ENCODE results near the gene PGP. TPM values are rescaled to one million over a fixed set of nuclear protein-coding genes. Genes with fewer than 3 reads are reported as not detected.
"Not testable (repeated sequence)": the region's sequence is repeated elsewhere in the genome, so short reads cannot be mapped to it uniquely, and the experiment has no call there.

PGP gene, protein sequence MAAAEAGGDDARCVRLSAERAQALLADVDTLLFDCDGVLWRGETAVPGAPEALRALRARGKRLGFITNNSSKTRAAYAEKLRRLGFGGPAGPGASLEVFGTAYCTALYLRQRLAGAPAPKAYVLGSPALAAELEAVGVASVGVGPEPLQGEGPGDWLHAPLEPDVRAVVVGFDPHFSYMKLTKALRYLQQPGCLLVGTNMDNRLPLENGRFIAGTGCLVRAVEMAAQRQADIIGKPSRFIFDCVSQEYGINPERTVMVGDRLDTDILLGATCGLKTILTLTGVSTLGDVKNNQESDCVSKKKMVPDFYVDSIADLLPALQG
- 10 to 100 TPM; 12.8 to 17.8 (median 15.1) TPM for total RNA-seq (2021; fragmentation: NEBNext Ultra II Directional; extraction: Animal tissue kit (Norgen Biotek cat#: 25700))
- long read RNA-seq, transcript PGP-201 (2 exons, 2,727 nt), result major isoform, 20 of 22 reads
- long read RNA-seq, partial matches to known transcripts, result 0 of 22 reads
- long read RNA-seq, other reads (novel, unspliced or antisense), result 2 of 22 reads

GRCh38 chr16:2214719-2214968 is at the start of gene PGP:
TSS of gene PGP (minus strand) at chr16:2214840. CDS start at chr16:2214777, 63 bp downstream.
- DNase-seq, result no peak
- Mint-ChIP-seq H3K9me3 (no peaks in the 10 kb centered on the region), H3K4me1 (ENCODE audit: low read depth) (peaks cover 26% of the 10 kb centered on the region), H3K36me3 (ENCODE audit: low read depth) (no peaks in the 10 kb centered on the region; the same call in 1 of the 2 replicates), H3K27me3 (ENCODE audit: insufficient read depth) (peaks cover 8% of the 10 kb centered on the region), H3K27ac (peak within 1 kb of the TSS; percentile 95), H3K4me3 (peak within 1 kb of the TSS; percentile 92)
- TF ChIP-seq, protein P1, sequence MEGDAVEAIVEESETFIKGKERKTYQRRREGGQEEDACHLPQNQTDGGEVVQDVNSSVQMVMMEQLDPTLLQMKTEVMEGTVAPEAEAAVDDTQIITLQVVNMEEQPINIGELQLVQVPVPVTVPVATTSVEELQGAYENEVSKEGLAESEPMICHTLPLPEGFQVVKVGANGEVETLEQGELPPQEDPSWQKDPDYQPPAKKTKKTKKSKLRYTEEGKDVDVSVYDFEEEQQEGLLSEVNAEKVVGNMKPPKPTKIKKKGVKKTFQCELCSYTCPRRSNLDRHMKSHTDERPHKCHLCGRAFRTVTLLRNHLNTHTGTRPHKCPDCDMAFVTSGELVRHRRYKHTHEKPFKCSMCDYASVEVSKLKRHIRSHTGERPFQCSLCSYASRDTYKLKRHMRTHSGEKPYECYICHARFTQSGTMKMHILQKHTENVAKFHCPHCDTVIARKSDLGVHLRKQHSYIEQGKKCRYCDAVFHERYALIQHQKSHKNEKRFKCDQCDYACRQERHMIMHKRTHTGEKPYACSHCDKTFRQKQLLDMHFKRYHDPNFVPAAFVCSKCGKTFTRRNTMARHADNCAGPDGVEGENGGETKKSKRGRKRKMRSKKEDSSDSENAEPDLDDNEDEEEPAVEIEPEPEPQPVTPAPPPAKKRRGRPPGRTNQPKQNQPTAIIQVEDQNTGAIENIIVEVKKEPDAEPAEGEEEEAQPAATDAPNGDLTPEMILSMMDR (IDR thresholded peaks at IDR 0.05), result no peak

- not testable (repeated sequence) for H3K9me3 Mint-ChIP-seq; H3K4me3 Mint-ChIP-seq; DNase-seq; H3K27me3 Mint-ChIP-seq (ENCODE audit: insufficient read depth)
- Mint-ChIP-seq H3K4me1 (ENCODE audit: low read depth) (peaks cover 32% of the 10 kb centered on the region), H3K36me3 (ENCODE audit: low read depth) (peaks cover 41% of the 10 kb centered on the region), H3K27ac (peak overlapping the region; percentile 23; the same call in 1 of the 2 replicates)
Measured at GRCh38 chr16:2263026-2263425, 48.4 kb upstream of the PGP start.

DNA sequence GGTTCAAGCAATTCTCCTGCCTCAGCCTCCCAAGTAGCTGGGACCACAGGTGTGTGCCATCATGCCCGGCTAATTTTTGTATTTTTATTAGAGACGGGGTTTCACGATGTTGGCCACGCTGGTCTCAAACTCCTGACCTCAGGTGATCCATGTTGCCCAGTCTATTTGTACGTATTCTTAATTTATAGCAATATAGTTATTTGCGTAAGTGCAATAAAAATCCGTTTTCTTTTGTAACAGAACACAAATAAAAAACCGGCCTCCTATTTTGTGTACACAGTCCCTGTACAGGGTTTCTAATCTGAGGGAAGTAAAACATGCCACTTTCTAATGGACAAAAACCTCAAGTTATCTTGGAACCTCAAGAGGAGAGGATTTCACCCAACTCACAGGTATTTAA is 45.6 kb upstream of the PGP start:
- TF ChIP-seq, protein P1 (IDR thresholded peaks at IDR 0.05), result no peak
- no peaks in the 10 kb centered on the region for H3K9me3 Mint-ChIP-seq
- H3K27ac Mint-ChIP-seq, result no peak overlapping the region
- H3K27me3 Mint-ChIP-seq (ENCODE audit: insufficient read depth), result no peaks in the 10 kb centered on the region
- H3K36me3 Mint-ChIP-seq (ENCODE audit: low read depth), result peaks cover 46% of the 10 kb centered on the region
- H3K4me1 Mint-ChIP-seq (ENCODE audit: low read depth), result peaks cover 14% of the 10 kb centered on the region
- no peak overlapping the region for H3K4me3 Mint-ChIP-seq
- no peak for DNase-seq

DNA sequence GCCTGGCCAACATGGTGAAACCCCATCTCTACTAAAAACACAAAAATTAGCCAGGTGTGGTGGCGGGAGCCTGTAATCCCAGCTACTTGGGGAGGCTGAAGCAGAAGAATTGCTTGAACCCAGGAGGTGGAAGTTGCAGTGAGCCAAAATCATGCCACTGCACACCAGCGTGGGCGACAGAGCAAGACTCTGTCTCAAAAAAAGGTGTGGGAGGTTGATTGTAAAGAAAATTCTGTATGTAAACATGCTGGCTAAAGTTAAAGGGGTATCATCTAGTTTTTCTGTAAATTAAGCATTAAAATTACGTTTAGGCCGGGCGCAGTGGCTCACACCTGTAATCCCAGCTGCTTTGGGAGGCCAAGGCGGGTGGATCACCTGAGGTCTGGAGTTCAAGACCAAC is 43.9 kb upstream of the PGP start:
- not testable (repeated sequence) for H3K9me3 Mint-ChIP-seq; H3K27ac Mint-ChIP-seq; H3K27me3 Mint-ChIP-seq (ENCODE audit: insufficient read depth); DNase-seq; H3K4me3 Mint-ChIP-seq; H3K4me1 Mint-ChIP-seq (ENCODE audit: low read depth)
- H3K36me3 Mint-ChIP-seq (ENCODE audit: low read depth), result peaks cover 39% of the 10 kb centered on the region

DNA sequence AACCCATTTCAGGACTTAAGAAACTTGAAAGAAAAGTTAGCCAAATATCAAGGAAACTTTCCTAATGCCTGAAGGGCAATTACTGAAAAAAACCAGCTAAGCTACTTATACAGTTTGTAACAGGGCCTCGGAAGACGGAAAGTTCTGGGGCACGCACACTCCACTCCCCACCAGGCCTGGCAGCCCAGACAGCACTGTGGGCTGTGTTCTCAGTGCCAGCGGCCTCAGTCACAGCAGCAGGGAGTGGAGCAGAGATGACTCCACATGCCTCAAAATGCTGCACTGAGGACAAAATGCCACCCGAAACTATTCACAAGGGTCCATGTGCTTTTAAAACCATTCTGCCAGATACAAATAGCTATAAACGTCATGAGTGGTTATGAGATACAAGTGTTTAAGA is 43.1 kb upstream of the PGP start:
- Mint-ChIP-seq H3K36me3 (ENCODE audit: low read depth) (peaks cover 44% of the 10 kb centered on the region), H3K27me3 (ENCODE audit: insufficient read depth) (no peaks in the 10 kb centered on the region), H3K4me1 (ENCODE audit: low read depth) (peaks cover 8% of the 10 kb centered on the region), H3K27ac (no peak overlapping the region), H3K9me3 (no peaks in the 10 kb centered on the region), H3K4me3 (no peak overlapping the region)
- TF ChIP-seq, protein P1 (IDR thresholded peaks at IDR 0.05), result no peak
- DNase-seq, result no peak

GRCh38 chr16:2256531-2257140 is 42.0 kb upstream of the PGP start:
- no peak overlapping the region for H3K4me3 Mint-ChIP-seq
- peaks cover 35% of the 10 kb centered on the region for H3K36me3 Mint-ChIP-seq (ENCODE audit: low read depth)
- no peak for DNase-seq
- H3K27me3 Mint-ChIP-seq (ENCODE audit: insufficient read depth), result no peaks in the 10 kb centered on the region
- H3K27ac Mint-ChIP-seq, result 0 out of 2 replicates have a peak overlapping the region, but pooled peaks have one; percentile 24
- no peaks in the 10 kb centered on the region for H3K9me3 Mint-ChIP-seq
- peaks cover 15% of the 10 kb centered on the region for H3K4me1 Mint-ChIP-seq (ENCODE audit: low read depth)
- TF ChIP-seq, protein P1 (IDR thresholded peaks at IDR 0.05), result no peak

All from HFFc6 (cell line).